ENCODE results near the gene CTNNA2.

CTNNA2 gene

GRCh38 chr2:79591281-79591680, 78.4 kb downstream of the CTNNA2 start:
- no peaks in the 10 kb centered on the region for H3K36me3 ChIP-seq (replicated peaks in 1 of 2; ENCODE audit: control insufficient read depth in 2 of 2, insufficient read depth in 2 of 2, low read length in 2 of 2)
- no peak overlapping the region for H2BK12ac ChIP-seq (ENCODE audit: low read length)
- H3K79me1 ChIP-seq (ENCODE audit: low read depth, low read length): no peaks in the 10 kb centered on the region
- no peak overlapping the region for H3K9ac ChIP-seq (ENCODE audit: low read depth, low read length, poor library complexity)
- H2BK5ac ChIP-seq (ENCODE audit: low read length): no peak overlapping the region
- no peak overlapping the region for H2BK15ac ChIP-seq (ENCODE audit: low read length)
- WGBS, 2 donors (ENCODE audit: extremely low coverage in 2 of 2, insufficient read length in 2 of 2, insufficient replicate concordance in 1 of 2): no CpG with 5 or more reads among the region's 1 CpG
- H3K23ac ChIP-seq (ENCODE audit: low read depth, low read length, poor library complexity): no peak overlapping the region
- H4K91ac ChIP-seq (ENCODE audit: low read depth, low read length, poor library complexity): no peak overlapping the region
- no peak for DNase-seq (ENCODE audit: low spot score)
- no peaks in the 10 kb centered on the region for H3K9me3 ChIP-seq (replicated peaks in 1 of 2; ENCODE audit: control insufficient read depth in 2 of 2, insufficient read depth in 1 of 2, low read depth in 1 of 2, low read length in 2 of 2)
- H3K4me1 ChIP-seq (ENCODE audit: control insufficient read depth in 2 of 2, insufficient read depth in 1 of 2, low read depth in 1 of 2, low read length in 2 of 2): no peaks in the 10 kb centered on the region
- no peak overlapping the region for H3K27ac ChIP-seq (replicated peaks; ENCODE audit: low read length)
- H3K4me2 ChIP-seq (ENCODE audit: insufficient read depth, low read length, poor library complexity, severe bottlenecking): no peak overlapping the region
- H2AK5ac ChIP-seq (ENCODE audit: low read depth, low read length): no peak overlapping the region
- no peak overlapping the region for H3K18ac ChIP-seq (ENCODE audit: low read length)
- H4K8ac ChIP-seq (ENCODE audit: low read depth, low read length): no peak overlapping the region
- H2AFZ ChIP-seq (ENCODE audit: low read length): no peak overlapping the region
- no peak overlapping the region for H3K4me3 ChIP-seq (ENCODE audit: low read length in 2 of 2)
- no peak overlapping the region for H3K14ac ChIP-seq (ENCODE audit: low read length)
- H3K4ac ChIP-seq (ENCODE audit: low read length): no peak overlapping the region
- no peak overlapping the region for H2BK120ac ChIP-seq (ENCODE audit: low read depth, low read length)
- H3K27me3 ChIP-seq (ENCODE audit: control insufficient read depth in 3 of 3, insufficient read depth in 3 of 3, low read depth in 1 of 3, low read length in 3 of 3): no peaks in the 10 kb centered on the region

DNA sequence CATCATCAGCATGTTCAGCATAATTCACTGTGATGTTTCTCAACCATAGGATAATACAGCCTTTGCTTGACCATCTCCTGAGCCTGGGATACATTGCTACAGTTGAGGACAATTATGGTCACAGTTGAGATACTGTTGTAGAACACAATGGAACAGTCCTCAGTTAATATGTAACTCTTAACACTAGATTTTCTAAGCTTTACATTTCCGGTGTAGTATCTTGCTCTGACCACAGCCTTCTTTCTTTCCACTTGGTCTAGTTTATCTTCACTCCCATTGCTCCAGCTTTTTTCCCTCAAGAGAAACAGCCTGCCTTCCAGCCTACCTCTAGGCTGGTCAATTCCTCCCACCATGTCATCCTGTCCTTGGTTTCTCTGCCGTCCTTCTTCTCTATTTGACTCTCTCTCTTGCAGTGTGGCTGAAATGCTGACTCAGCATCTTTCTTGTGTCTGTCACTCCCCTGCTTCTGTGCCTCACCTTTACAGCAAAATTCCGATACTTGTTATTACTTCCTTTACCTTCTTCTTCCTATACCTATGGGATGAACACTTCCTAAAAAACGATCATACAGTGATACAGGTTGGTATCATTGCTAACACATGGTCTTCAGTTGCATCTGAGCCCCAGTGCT, 80.5 kb downstream of the CTNNA2 start:
- WGBS, 2 donors (ENCODE audit: extremely low coverage in 2 of 2, insufficient read length in 2 of 2, insufficient replicate concordance in 1 of 2): no CpG with 5 or more reads among the region's 4 CpGs

DNA sequence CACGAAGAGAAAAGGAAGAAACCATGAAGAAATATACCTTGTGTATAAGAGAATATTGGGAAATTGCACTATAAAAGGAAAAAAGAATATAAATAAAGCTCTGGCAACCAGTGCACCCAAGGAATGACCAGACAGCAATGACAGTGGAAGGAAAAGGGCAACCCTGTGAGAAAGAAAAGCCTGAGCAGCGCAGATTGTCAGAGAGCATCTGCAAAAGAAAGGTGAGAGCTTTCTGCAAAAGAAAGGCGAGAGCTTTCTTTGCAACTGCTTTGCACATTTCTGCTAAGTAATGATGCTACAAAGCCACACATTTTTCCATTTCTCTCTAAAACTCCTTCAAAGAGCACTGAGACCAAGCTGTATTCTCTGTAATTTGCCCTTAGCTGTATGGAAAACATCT, 83.6 kb downstream of the CTNNA2 start:
- Histone ChIP-seq H3K27ac (replicated peaks; ENCODE audit: low read length) (no peak overlapping the region), H3K14ac (ENCODE audit: low read length) (no peak overlapping the region), H2AK5ac (ENCODE audit: low read depth, low read length) (no peak overlapping the region), H3K4me3 (ENCODE audit: low read length in 2 of 2) (no peak overlapping the region), H2BK5ac (ENCODE audit: low read length) (no peak overlapping the region), H3K36me3 (replicated peaks in 1 of 2; ENCODE audit: control insufficient read depth in 2 of 2, insufficient read depth in 2 of 2, low read length in 2 of 2) (no peaks in the 10 kb centered on the region), H2BK15ac (ENCODE audit: low read length) (no peak overlapping the region), H4K91ac (ENCODE audit: low read depth, low read length, poor library complexity) (no peak overlapping the region), H3K9ac (ENCODE audit: low read depth, low read length, poor library complexity) (no peak overlapping the region), H3K79me1 (ENCODE audit: low read depth, low read length) (no peaks in the 10 kb centered on the region), H2BK120ac (ENCODE audit: low read depth, low read length) (no peak overlapping the region), H3K27me3 (ENCODE audit: control insufficient read depth in 3 of 3, insufficient read depth in 3 of 3, low read depth in 1 of 3, low read length in 3 of 3) (no peaks in the 10 kb centered on the region), H3K4me2 (ENCODE audit: insufficient read depth, low read length, poor library complexity, severe bottlenecking) (no peak overlapping the region), H3K23ac (ENCODE audit: low read depth, low read length, poor library complexity) (no peak overlapping the region), H3K18ac (ENCODE audit: low read length) (no peak overlapping the region), H3K4me1 (ENCODE audit: control insufficient read depth in 2 of 2, insufficient read depth in 1 of 2, low read depth in 1 of 2, low read length in 2 of 2) (no peaks in the 10 kb centered on the region), H2BK12ac (ENCODE audit: low read length) (no peak overlapping the region), H3K4ac (ENCODE audit: low read length) (no peak overlapping the region), H2AFZ (ENCODE audit: low read length) (no peak overlapping the region), H4K8ac (ENCODE audit: low read depth, low read length) (no peak overlapping the region), H3K9me3 (replicated peaks in 1 of 2; ENCODE audit: control insufficient read depth in 2 of 2, insufficient read depth in 1 of 2, low read depth in 1 of 2, low read length in 2 of 2) (no peaks in the 10 kb centered on the region)
- no peak for DNase-seq (ENCODE audit: low spot score)
- no CpG with 5 or more reads among the region's 3 CpGs for WGBS, 2 donors (ENCODE audit: extremely low coverage in 2 of 2, insufficient read length in 2 of 2, insufficient replicate concordance in 1 of 2)

More for the DNA sequence above, 80.5 kb downstream of the CTNNA2 start:
- Histone ChIP-seq H4K8ac (ENCODE audit: low read depth, low read length) (no peak overlapping the region), H4K91ac (ENCODE audit: low read depth, low read length, poor library complexity) (no peak overlapping the region), H3K18ac (ENCODE audit: low read length) (no peak overlapping the region), H2BK120ac (ENCODE audit: low read depth, low read length) (no peak overlapping the region), H3K4me2 (ENCODE audit: insufficient read depth, low read length, poor library complexity, severe bottlenecking) (no peak overlapping the region), H2BK15ac (ENCODE audit: low read length) (no peak overlapping the region), H2AFZ (ENCODE audit: low read length) (no peak overlapping the region), H3K36me3 (replicated peaks in 1 of 2; ENCODE audit: control insufficient read depth in 2 of 2, insufficient read depth in 2 of 2, low read length in 2 of 2) (no peaks in the 10 kb centered on the region), H3K4me1 (ENCODE audit: control insufficient read depth in 2 of 2, insufficient read depth in 1 of 2, low read depth in 1 of 2, low read length in 2 of 2) (no peaks in the 10 kb centered on the region), H3K4me3 (ENCODE audit: low read length in 2 of 2) (no peak overlapping the region), H3K9me3 (replicated peaks in 1 of 2; ENCODE audit: control insufficient read depth in 2 of 2, insufficient read depth in 1 of 2, low read depth in 1 of 2, low read length in 2 of 2) (no peaks in the 10 kb centered on the region), H2AK5ac (ENCODE audit: low read depth, low read length) (no peak overlapping the region), H3K9ac (ENCODE audit: low read depth, low read length, poor library complexity) (no peak overlapping the region), H3K27ac (replicated peaks; ENCODE audit: low read length) (no peak overlapping the region), H3K27me3 (ENCODE audit: control insufficient read depth in 3 of 3, insufficient read depth in 3 of 3, low read depth in 1 of 3, low read length in 3 of 3) (no peaks in the 10 kb centered on the region), H2BK5ac (ENCODE audit: low read length) (no peak overlapping the region), H2BK12ac (ENCODE audit: low read length) (no peak overlapping the region), H3K79me1 (ENCODE audit: low read depth, low read length) (no peaks in the 10 kb centered on the region), H3K4ac (ENCODE audit: low read length) (no peak overlapping the region), H3K23ac (ENCODE audit: low read depth, low read length, poor library complexity) (no peak overlapping the region), H3K14ac (ENCODE audit: low read length) (no peak overlapping the region)
- no peak for DNase-seq (ENCODE audit: low spot score)

GRCh38 chr2:79604748-79605147, 91.9 kb downstream of the CTNNA2 start:
- Histone ChIP-seq H3K36me3 (replicated peaks in 1 of 2; ENCODE audit: control insufficient read depth in 2 of 2, insufficient read depth in 2 of 2, low read length in 2 of 2) (no peaks in the 10 kb centered on the region), H3K4me3 (ENCODE audit: low read length in 2 of 2) (no peak overlapping the region), H3K14ac (ENCODE audit: low read length) (no peak overlapping the region), H2BK15ac (ENCODE audit: low read length) (no peak overlapping the region), H3K79me1 (ENCODE audit: low read depth, low read length) (no peaks in the 10 kb centered on the region), H4K91ac (ENCODE audit: low read depth, low read length, poor library complexity) (no peak overlapping the region), H3K4ac (ENCODE audit: low read length) (no peak overlapping the region), H3K27ac (replicated peaks; ENCODE audit: low read length) (no peak overlapping the region), H2BK12ac (ENCODE audit: low read length) (no peak overlapping the region), H2BK120ac (ENCODE audit: low read depth, low read length) (no peak overlapping the region), H3K4me1 (ENCODE audit: control insufficient read depth in 2 of 2, insufficient read depth in 1 of 2, low read depth in 1 of 2, low read length in 2 of 2) (no peaks in the 10 kb centered on the region), H3K9me3 (replicated peaks in 1 of 2; ENCODE audit: control insufficient read depth in 2 of 2, insufficient read depth in 1 of 2, low read depth in 1 of 2, low read length in 2 of 2) (no peaks in the 10 kb centered on the region), H3K27me3 (ENCODE audit: control insufficient read depth in 3 of 3, insufficient read depth in 3 of 3, low read depth in 1 of 3, low read length in 3 of 3) (no peaks in the 10 kb centered on the region), H3K4me2 (ENCODE audit: insufficient read depth, low read length, poor library complexity, severe bottlenecking) (no peak overlapping the region), H2AFZ (ENCODE audit: low read length) (no peak overlapping the region), H3K23ac (ENCODE audit: low read depth, low read length, poor library complexity) (no peak overlapping the region), H3K9ac (ENCODE audit: low read depth, low read length, poor library complexity) (no peak overlapping the region), H2AK5ac (ENCODE audit: low read depth, low read length) (no peak overlapping the region), H3K18ac (ENCODE audit: low read length) (no peak overlapping the region), H4K8ac (ENCODE audit: low read depth, low read length) (no peak overlapping the region), H2BK5ac (ENCODE audit: low read length) (no peak overlapping the region)
- no peak for DNase-seq (ENCODE audit: low spot score)
